ENCODE data around the gene CALY.

The CALY gene

GRCh38 chr10:133337370-133337725 lies 652 bp upstream of the CALY start (continued):
- no peak for TF ChIP-seq ZNF302 (tag by site-specific recombination; IDR thresholded peaks at IDR 0.05; ENCODE audit: low read depth)
- TF ChIP-seq, protein P1, sequence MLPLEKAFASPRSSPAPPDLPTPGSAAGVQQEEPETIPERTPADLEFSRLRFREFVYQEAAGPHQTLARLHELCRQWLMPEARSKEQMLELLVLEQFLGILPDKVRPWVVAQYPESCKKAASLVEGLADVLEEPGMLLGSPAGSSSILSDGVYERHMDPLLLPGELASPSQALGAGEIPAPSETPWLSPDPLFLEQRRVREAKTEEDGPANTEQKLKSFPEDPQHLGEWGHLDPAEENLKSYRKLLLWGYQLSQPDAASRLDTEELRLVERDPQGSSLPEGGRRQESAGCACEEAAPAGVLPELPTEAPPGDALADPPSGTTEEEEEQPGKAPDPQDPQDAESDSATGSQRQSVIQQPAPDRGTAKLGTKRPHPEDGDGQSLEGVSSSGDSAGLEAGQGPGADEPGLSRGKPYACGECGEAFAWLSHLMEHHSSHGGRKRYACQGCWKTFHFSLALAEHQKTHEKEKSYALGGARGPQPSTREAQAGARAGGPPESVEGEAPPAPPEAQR (tag by site-specific recombination; IDR thresholded peaks at IDR 0.05): no peak
- TF ChIP-seq RBAK (tag by site-specific recombination; IDR thresholded peaks at IDR 0.05): no peak
- TF ChIP-seq KLF1 (tag by site-specific recombination; IDR thresholded peaks at IDR 0.05): peak; percentile 21; the same call in 1 of the 2 replicates
- TF ChIP-seq ZNF488 (tag by site-specific recombination; IDR thresholded peaks at IDR 0.05): no peak
- no peak for TF ChIP-seq ZNF426 (tag by site-specific recombination; IDR thresholded peaks at IDR 0.05)
- TF ChIP-seq, protein P2, sequence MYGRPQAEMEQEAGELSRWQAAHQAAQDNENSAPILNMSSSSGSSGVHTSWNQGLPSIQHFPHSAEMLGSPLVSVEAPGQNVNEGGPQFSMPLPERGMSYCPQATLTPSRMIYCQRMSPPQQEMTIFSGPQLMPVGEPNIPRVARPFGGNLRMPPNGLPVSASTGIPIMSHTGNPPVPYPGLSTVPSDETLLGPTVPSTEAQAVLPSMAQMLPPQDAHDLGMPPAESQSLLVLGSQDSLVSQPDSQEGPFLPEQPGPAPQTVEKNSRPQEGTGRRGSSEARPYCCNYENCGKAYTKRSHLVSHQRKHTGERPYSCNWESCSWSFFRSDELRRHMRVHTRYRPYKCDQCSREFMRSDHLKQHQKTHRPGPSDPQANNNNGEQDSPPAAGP (tag by site-specific recombination; IDR thresholded peaks at IDR 0.05): no peak
- TF ChIP-seq SP2 (tag by site-specific recombination; IDR thresholded peaks at IDR 0.05): no peak
- no peak for TF ChIP-seq ZNF175 (tag by site-specific recombination; IDR thresholded peaks at IDR 0.05)
- no peak for TF ChIP-seq ZNF549 (tag by site-specific recombination; IDR thresholded peaks at IDR 0.05)
- no peak for TF ChIP-seq ZFP3 (tag by site-specific recombination; IDR thresholded peaks at IDR 0.05; ENCODE audit: low read depth)
- 0 out of 2 replicates have a peak, but pooled peaks have one; percentile 79 for TF ChIP-seq ZNF571 (tag by site-specific recombination; IDR thresholded peaks at IDR 0.05)

DNA sequence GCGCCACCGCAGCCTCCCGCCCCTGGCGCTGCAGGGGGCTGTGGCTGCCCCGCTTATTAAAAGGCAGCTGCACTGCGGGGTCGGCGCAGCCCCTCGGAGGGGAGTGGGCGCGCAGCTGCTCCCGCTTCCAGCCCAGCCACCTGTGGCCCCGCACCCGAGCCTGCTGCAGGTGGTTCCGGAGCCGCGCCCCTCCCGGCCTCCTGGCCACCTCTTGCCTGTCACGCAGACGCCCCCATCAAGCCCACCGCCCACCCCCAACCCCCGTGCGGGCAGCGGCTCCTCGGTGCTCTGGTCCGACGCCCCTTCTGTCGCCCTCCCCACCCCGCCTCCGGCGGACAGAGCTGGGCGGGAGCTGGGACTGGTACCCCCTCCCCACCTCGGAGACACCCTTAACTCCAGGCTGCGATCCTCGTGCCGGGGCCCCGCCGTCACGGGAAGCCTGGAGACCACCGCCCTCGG lies 549 bp downstream of the CALY start:
- no peak overlapping the region for H3K4me3 ChIP-seq (ENCODE audit: low read depth, low read length)
- H3K9me3 ChIP-seq (ENCODE audit: control insufficient read depth, insufficient read depth, low read depth, low read length): no peaks in the 10 kb centered on the region
- H3K4me1 ChIP-seq (ENCODE audit: control insufficient read depth, insufficient read depth, low read length): peaks cover 2% of the 10 kb centered on the region; the same call in 1 of the 2 replicates
- CTCF ChIA-PET: interaction anchor here (1.0 kb wide), 1 partner anchor 40 kb away, joined by 3 read pairs; no protein-coding TSS in a partner anchor
- TF ChIP-seq ZNF175 (tag by site-specific recombination; IDR thresholded peaks at IDR 0.05): no peak
- no peak for TF ChIP-seq ZNF561 (tag by site-specific recombination; IDR thresholded peaks at IDR 0.05; ENCODE audit: borderline replicate concordance)
- TF ChIP-seq, protein P3, sequence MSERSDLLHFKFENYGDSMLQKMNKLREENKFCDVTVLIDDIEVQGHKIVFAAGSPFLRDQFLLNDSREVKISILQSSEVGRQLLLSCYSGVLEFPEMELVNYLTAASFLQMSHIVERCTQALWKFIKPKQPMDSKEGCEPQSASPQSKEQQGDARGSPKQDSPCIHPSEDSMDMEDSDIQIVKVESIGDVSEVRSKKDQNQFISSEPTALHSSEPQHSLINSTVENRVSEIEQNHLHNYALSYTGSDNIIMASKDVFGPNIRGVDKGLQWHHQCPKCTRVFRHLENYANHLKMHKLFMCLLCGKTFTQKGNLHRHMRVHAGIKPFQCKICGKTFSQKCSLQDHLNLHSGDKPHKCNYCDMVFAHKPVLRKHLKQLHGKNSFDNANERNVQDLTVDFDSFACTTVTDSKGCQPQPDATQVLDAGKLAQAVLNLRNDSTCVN (tag by site-specific recombination; optimal IDR thresholded peaks at IDR 0.05): peak; percentile 57
- 0 out of 2 replicates have a peak, but pooled peaks have one; percentile 24 for TF ChIP-seq ZNF777 (tag by site-specific recombination; IDR thresholded peaks at IDR 0.05; ENCODE audit: borderline replicate concordance)
- peak; percentile 93 for TF ChIP-seq SCRT2 (tag by site-specific recombination; IDR thresholded peaks at IDR 0.05)
- no peak overlapping the region for H3K27ac ChIP-seq (ENCODE audit: extremely low read depth, low read depth, low read length)
- no peaks in the 10 kb centered on the region for H3K36me3 ChIP-seq (ENCODE audit: control insufficient read depth in 2 of 2, insufficient read depth in 1 of 2, low read length in 2 of 2)
- POLR2A ChIA-PET: no interaction called here

GRCh38 chr10:133335246-133336117 lies 1.2 kb downstream of the CALY start:
- Histone ChIP-seq H3K27ac (ENCODE audit: extremely low read depth, low read depth, low read length) (no peak overlapping the region), H3K9me3 (ENCODE audit: control insufficient read depth, insufficient read depth, low read depth, low read length) (no peaks in the 10 kb centered on the region), H3K36me3 (ENCODE audit: control insufficient read depth in 2 of 2, insufficient read depth in 1 of 2, low read length in 2 of 2) (no peaks in the 10 kb centered on the region), H3K4me3 (ENCODE audit: low read depth, low read length) (peak overlapping the region; percentile 24), H3K4me1 (ENCODE audit: control insufficient read depth, insufficient read depth, low read length) (peaks cover 2% of the 10 kb centered on the region; the same call in 1 of the 2 replicates)
- POLR2A ChIA-PET: no interaction called here
- CTCF ChIA-PET: interaction anchor here (1.0 kb wide), 1 partner anchor 41 kb away, joined by 3 read pairs; no protein-coding TSS in a partner anchor
- TF ChIP-seq ZBTB20 (tag by site-specific recombination; IDR thresholded peaks at IDR 0.05) (peak; percentile 62), ZNF555 (tag by site-specific recombination; conservative IDR thresholded peaks at IDR 0.05) (no peak), HOXD13 (CRISPR knock-in tag; IDR thresholded peaks at IDR 0.05; ENCODE audit: borderline replicate concordance) (no peak), SP7 (tag by site-specific recombination; IDR thresholded peaks at IDR 0.05) (peak; percentile 54), ZNF621 (tag by site-specific recombination; IDR thresholded peaks at IDR 0.05) (no peak), ZNF184 (tag by site-specific recombination; IDR thresholded peaks at IDR 0.05) (no peak), KLF1 (tag by site-specific recombination; IDR thresholded peaks at IDR 0.05) (peak; percentile 83), ZNF433 (tag by site-specific recombination; IDR thresholded peaks at IDR 0.05; ENCODE audit: low read depth) (no peak), ZNF324 (tag by site-specific recombination; IDR thresholded peaks at IDR 0.05) (no peak), HOXC10 (CRISPR knock-in tag; IDR thresholded peaks at IDR 0.05) (no peak)
- TF ChIP-seq, protein P3 (tag by site-specific recombination; optimal IDR thresholded peaks at IDR 0.05): peak; percentile 74
